H1 (cell line): ENCODE results near the gene BBS4. TPM values are rescaled to one million over a fixed set of nuclear protein-coding genes. Genes with fewer than 3 reads are reported as not detected.
A peak's percentile ranks its signal among the peaks of the same experiment; 100 is the strongest.

Experiments
- CHD2 ChIP-seq: IDR thresholded peaks from 2 replicates; pipeline ENCODE4 v1.6.1; 2012; ENCODE audit warnings: low read length, improper control_type of control experiment
- POLR2A ChIP-seq, 2 experiments: IDR thresholded peaks; 1 replicate in 1 of 2; 2 replicates in 1 of 2; pipeline ENCODE4 v1.6.1; 2011; ENCODE audit warnings: low read depth in 2 of 2, low read length in 2 of 2, mild to moderate bottlenecking in 2 of 2; ENCODE audit errors: control extremely low read depth in 1 of 2
- TCF12 ChIP-seq: IDR thresholded peaks from 2 replicates; pipeline ENCODE4 v1.6.1; 2011; ENCODE audit warnings: low read depth, mild to moderate bottlenecking, low read length
- polyA plus RNA-seq, 7 experiments: library from polyadenylated mRNA; depleted of rRNA in 3 of 7; stranded (reverse) in 5 of 7; unstranded in 2 of 7; fragments of >200 nt in 5 of 7; fragments of 200-250 nt in 2 of 7; gene quantifications; 1 replicate in 5 of 7; 2 replicates in 1 of 7; 4 replicates in 1 of 7; pipeline versions ENCODE4 v1.2.1 to v1.2.3, GENCODE V29; 2011 to 2013; ENCODE audit warnings: missing spikeins in 2 of 7, mixed read lengths in 2 of 7
- total RNA-seq: library from RNA; stranded (reverse); fragmentation: NEBNext Ultra II Directional; extraction: Animal tissue kit (Norgen Biotek cat#: 25700); gene quantifications from 2 replicates; pipeline ENCODE4 v1.2.1, GENCODE V29; 2021

Gene BBS4
- total and polyA plus RNA-seq, 2 of the 8 experiments (the other 6 are each of a cell fraction or from before 2014, with no cell fraction given), result 17.4 to 24.1 TPM

DNA sequence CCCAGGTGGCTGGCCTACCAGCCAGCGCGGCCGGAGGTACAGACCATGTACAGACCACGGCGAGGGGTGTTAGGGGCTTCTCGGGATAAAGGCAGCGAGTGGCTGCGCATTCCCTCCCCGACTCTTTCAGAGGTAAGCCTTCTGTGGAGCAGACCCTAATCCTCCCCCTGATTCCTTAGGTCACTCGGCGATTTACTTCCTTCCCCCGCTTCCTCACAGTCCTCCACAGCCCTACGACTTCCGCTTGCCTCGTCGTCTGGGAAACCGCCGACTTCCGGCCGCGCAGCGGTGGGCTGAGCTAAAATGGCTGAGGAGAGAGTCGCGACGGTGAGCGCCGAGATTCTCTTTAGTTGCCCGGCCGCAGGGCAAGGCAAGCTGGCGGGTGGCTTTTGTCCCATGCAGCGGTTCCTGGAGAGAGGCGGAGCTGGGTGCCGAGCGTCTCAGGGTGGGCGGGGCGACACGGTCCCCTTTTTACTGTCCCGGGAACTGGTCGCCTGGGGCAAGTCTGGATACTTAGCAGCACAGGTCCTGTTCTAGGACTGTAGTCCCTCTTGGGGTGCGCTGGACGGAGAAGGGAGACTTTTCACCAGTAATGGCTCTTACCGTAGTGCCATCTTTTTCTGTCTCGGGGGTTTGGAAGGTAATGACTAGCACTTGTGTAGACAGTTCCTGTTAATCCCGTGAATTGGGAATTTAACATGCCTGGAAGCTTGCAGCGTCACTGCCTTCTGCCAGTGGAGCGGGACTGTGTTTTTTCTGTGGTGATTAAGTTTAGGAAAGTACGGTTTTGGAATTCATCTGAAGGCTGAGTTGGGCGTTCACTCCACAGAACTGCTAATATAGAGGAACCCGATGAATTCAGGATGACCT lies at the start of gene BBS4, which contains the start of gene HIGD2B (continued):
- 0 out of 2 replicates have a peak, but pooled peaks have one; percentile 51 for TF ChIP-seq TCF12
- peak; percentile 47; the same call in 1 of the 2 replicates for TF ChIP-seq CHD2
- TF ChIP-seq POLR2A (IDR thresholded peaks at IDR 0.05; ENCODE audit: control extremely low read depth in 1 of 2, low read depth in 2 of 2, low read length in 2 of 2), result peak; percentile 80 to 89
- TF ChIP-seq, all 59 proteins: peak for 19
